ENCODE measurements around the gene HDAC4.

DNA sequence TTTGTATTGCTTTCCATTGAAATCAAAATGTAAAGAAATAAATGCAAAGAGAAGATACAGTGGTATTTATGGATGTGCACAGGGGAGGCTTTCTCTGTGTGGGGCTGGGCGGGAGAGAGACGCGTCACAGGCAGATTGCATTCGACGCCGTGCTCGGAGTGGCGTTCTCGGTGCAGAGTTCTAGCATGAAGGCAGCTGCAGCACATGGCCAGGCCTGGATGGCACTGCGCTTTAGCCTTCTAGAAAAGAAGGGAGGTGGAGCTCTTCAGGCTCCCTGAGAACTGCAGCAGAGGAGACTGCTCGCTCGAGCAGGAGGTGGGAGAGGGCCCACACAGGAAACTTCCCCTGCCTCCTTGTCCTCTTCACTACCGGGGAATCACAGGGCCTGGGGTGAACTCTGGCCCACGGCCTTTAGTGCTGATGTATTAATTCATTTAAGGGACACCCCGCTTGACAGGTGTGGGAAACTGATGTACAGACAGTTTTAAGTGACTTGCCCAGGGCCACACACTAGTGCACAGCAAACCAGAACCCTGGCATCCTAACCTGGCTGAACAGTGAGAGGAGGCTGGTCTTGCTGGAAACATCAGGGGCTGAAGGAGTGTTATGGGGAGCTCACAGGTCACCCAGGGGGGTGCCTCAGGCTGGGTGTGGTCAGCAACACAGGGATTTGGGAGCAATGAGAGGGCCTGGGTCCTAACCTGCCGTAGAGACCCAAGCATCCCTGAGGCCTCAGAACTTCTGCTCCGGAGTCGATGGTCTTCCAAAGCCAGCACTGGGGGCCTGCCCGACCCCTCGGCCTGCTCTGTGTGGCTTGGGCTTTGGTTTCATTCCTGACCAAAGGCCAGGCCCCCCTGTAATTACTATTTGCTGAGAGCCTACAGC, 199.9 kb downstream of the HDAC4 start:
- no peak for TF ChIP-seq POLR2A (IDR thresholded peaks at IDR 0.05)
- TF ChIP-seq, protein P1, sequence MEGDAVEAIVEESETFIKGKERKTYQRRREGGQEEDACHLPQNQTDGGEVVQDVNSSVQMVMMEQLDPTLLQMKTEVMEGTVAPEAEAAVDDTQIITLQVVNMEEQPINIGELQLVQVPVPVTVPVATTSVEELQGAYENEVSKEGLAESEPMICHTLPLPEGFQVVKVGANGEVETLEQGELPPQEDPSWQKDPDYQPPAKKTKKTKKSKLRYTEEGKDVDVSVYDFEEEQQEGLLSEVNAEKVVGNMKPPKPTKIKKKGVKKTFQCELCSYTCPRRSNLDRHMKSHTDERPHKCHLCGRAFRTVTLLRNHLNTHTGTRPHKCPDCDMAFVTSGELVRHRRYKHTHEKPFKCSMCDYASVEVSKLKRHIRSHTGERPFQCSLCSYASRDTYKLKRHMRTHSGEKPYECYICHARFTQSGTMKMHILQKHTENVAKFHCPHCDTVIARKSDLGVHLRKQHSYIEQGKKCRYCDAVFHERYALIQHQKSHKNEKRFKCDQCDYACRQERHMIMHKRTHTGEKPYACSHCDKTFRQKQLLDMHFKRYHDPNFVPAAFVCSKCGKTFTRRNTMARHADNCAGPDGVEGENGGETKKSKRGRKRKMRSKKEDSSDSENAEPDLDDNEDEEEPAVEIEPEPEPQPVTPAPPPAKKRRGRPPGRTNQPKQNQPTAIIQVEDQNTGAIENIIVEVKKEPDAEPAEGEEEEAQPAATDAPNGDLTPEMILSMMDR (IDR thresholded peaks at IDR 0.05): no peak
